Measurements from ENCODE around the gene ADO. TPM values are rescaled to one million over a fixed set of nuclear protein-coding genes. Genes with fewer than 3 reads are reported as not detected.

Gene ADO
- total and polyA plus RNA-seq, 10 of the 15 experiments (the other 5 are each of a cell fraction or from before 2014, with no cell fraction given) = 4.3 to 44.6 (median 18.7) TPM

GRCh38 chr10:62816331-62817120 is 12.0 kb downstream of the ADO start, which contains the start of gene EGR2 (continued):
- TF ChIP-seq HSF1 (IDR thresholded peaks at IDR 0.05; ENCODE audit: low read depth, low read length) (no peak), FOS (IDR thresholded peaks at IDR 0.05; ENCODE audit: borderline replicate concordance, extremely low read depth, insufficient read length) (peak; percentile 8), ATF3 (IDR thresholded peaks at IDR 0.05; ENCODE audit: borderline replicate concordance, extremely low read depth, low read depth, low read length) (no peak), NBN (IDR thresholded peaks at IDR 0.05) (no peak; the same call in 1 of the 2 replicates), YY1 (IDR thresholded peaks at IDR 0.05; ENCODE audit: low read depth, low read length) (no peak), TARDBP (IDR thresholded peaks at IDR 0.05; ENCODE audit: borderline replicate concordance) (peak; percentile 32; the same call in 1 of the 2 replicates), GATAD2B (conservative IDR thresholded peaks at IDR 0.05; ENCODE audit: low read depth) (0 out of 2 replicates have a peak, but pooled peaks have one; percentile 27), HDGF (IDR thresholded peaks at IDR 0.05) (no peak), ASH2L (IDR thresholded peaks at IDR 0.05; ENCODE audit: borderline replicate concordance, low read depth) (0 out of 2 replicates have a peak, but pooled peaks have one; percentile 52), SUPT20H (IDR thresholded peaks at IDR 0.05; ENCODE audit: borderline replicate concordance, control insufficient read depth, low read depth, low read length) (no peak), E4F1 (IDR thresholded peaks at IDR 0.05; ENCODE audit: borderline replicate concordance, partially characterized antibody) (no peak), RBBP5 (conservative IDR thresholded peaks at IDR 0.05) (no peak), NR2C1 (IDR thresholded peaks at IDR 0.05) (no peak), BRCA1 (IDR thresholded peaks at IDR 0.05; ENCODE audit: low read depth, low read length) (no peak), CREB1 (IDR thresholded peaks at IDR 0.05; ENCODE audit: low read depth) (peak; percentile 90), JUND (IDR thresholded peaks at IDR 0.05; ENCODE audit: low read depth, low read length) (no peak), CBFB (IDR thresholded peaks at IDR 0.05; ENCODE audit: low read depth) (peak; percentile 92), ZBTB40 (IDR thresholded peaks at IDR 0.05; ENCODE audit: borderline replicate concordance) (no peak)
